OCI-M1 (cell line): Measurements from ENCODE around the gene SMIM45.

ENCODE experiments used
- DNase-seq: peaks from one replicate; lab custom pipeline; 2025; lab: John Stamatoyannopoulos, UW

SMIM45 gene

GRCh38 chr22:41969110-41969646 lies 17.2 kb downstream of the SMIM45 start, which contains the start of gene SEPTIN3:
Gene SEPTIN3, plus strand, starts transcription at chr22:41969443. Its CDS starts 2,050 bp downstream, at chr22:41971493.
- DNase-seq = no peak

- DNase-seq = no peak
Observed at GRCh38 chr22:41970601-41971000, 18.7 kb downstream of the SMIM45 start.

GRCh38 chr22:41971431-41971830 lies 19.5 kb downstream of the SMIM45 start:
- DNase-seq = no peak

- no peak for DNase-seq
Observed at GRCh38 chr22:41974691-41975290, 22.8 kb downstream of the SMIM45 start.

GRCh38 chr22:41975299-41976069 lies 23.5 kb downstream of the SMIM45 start:
- no peak for DNase-seq

GRCh38 chr22:41976070-41976901 lies 24.3 kb downstream of the SMIM45 start:
- no peak for DNase-seq

- DNase-seq = no peak
Observed at GRCh38 chr22:41976961-41977566, 25.1 kb downstream of the SMIM45 start.

- DNase-seq = no peak
Observed at GRCh38 chr22:41978732-41979131, 26.8 kb downstream of the SMIM45 start.

- no peak for DNase-seq
Observed at GRCh38 chr22:41979423-41980250, 27.7 kb downstream of the SMIM45 start.

- no peak for DNase-seq
Observed at GRCh38 chr22:41982865-41983264, 30.9 kb downstream of the SMIM45 start.

- no peak for DNase-seq
Observed at GRCh38 chr22:41983513-41984405, 31.8 kb downstream of the SMIM45 start.

- DNase-seq = no peak
Observed at GRCh38 chr22:41987276-41987675, 35.3 kb downstream of the SMIM45 start.

- no peak for DNase-seq
Observed at GRCh38 chr22:41989246-41989645, 37.3 kb downstream of the SMIM45 start.

GRCh38 chr22:41991111-41991510 lies 39.2 kb downstream of the SMIM45 start:
- no peak for DNase-seq

- no peak for DNase-seq
Observed at GRCh38 chr22:41992496-41992895, 40.5 kb downstream of the SMIM45 start.

GRCh38 chr22:41995211-41995610 lies 43.3 kb downstream of the SMIM45 start:
- DNase-seq = no peak

- DNase-seq = no peak
Observed at GRCh38 chr22:41996826-41997225, 44.9 kb downstream of the SMIM45 start.

- no peak for DNase-seq
Observed at GRCh38 chr22:41998361-41999261, 46.7 kb downstream of the SMIM45 start, which contains the start of gene WBP2NL. Gene WBP2NL, plus strand, starts transcription at chr22:41998788. Its CDS starts 31 bp downstream, at chr22:41998819.

- no peak for DNase-seq
Observed at GRCh38 chr22:42000466-42000865, 48.5 kb downstream of the SMIM45 start.
